ENCODE results near the gene ZNF724. TPM values are rescaled to one million over a fixed set of nuclear protein-coding genes. Genes with fewer than 3 reads are reported as not detected.

ZNF724 gene
- total RNA-seq, 2 experiments from 2014 or later = 27.2 to 34.6 TPM

GRCh38 chr19:23263870-23264590 lies 13.8 kb upstream of the ZNF724 start:
- Histone ChIP-seq H3K36me3 (ENCODE audit: insufficient read depth, low read length) (peaks cover 88% of the 10 kb centered on the region), H3K4me1 (ENCODE audit: insufficient read depth, low read length, poor library complexity, severe bottlenecking) (no peaks in the 10 kb centered on the region), H2AFZ (ENCODE audit: low read length) (no peak overlapping the region), H3K79me2 (ENCODE audit: insufficient read depth, low read depth, low read length) (no peaks in the 10 kb centered on the region), H3K4me2 (ENCODE audit: low read length) (no peak overlapping the region), H3K4me3 (ENCODE audit: low read depth, low read length, poor library complexity, severe bottlenecking) (no peak overlapping the region), H3K9me3 (ENCODE audit: low read length) (no peaks in the 10 kb centered on the region), H4K20me1 (ENCODE audit: insufficient read depth, low read length) (no peaks in the 10 kb centered on the region), H3K9me2 (ENCODE audit: insufficient read depth, low read length) (no peaks in the 10 kb centered on the region), H3K27ac (ENCODE audit: low read depth, low read length, poor library complexity, severe bottlenecking) (no peak overlapping the region)
- intact Hi-C loops (cut with micrococcal nuclease; ENCODE audit: unreplicated experiment) = no loop called here
- ChIA-PET CTCF (ENCODE audit: unreplicated experiment) (no interaction called here), POLR2A (no interaction called here)
- no peak for TF ChIP-seq CTCF (conservative IDR thresholded peaks at IDR 0.05; ENCODE audit: low read length)
- no peak for TF ChIP-seq EZH2phosphoT487 (IDR thresholded peaks at IDR 0.05; ENCODE audit: borderline replicate concordance, low read depth, low read length)
- BruUV-seq (replicated peaks) = no TSS peak
- DNase-seq (ENCODE audit: low spot score) = no peak

- no peak overlapping the region for H2AFZ ChIP-seq (ENCODE audit: low read length)
- CTCF ChIA-PET (ENCODE audit: unreplicated experiment) = no interaction called here
- TF ChIP-seq CTCF (conservative IDR thresholded peaks at IDR 0.05; ENCODE audit: low read length) (no peak), EZH2phosphoT487 (IDR thresholded peaks at IDR 0.05; ENCODE audit: borderline replicate concordance, low read depth, low read length) (no peak)
- DNase-seq (ENCODE audit: low spot score) = no peak
- no peak overlapping the region for H3K27ac ChIP-seq (ENCODE audit: low read depth, low read length, poor library complexity, severe bottlenecking)
- H3K4me2 ChIP-seq (ENCODE audit: low read length) = no peak overlapping the region
- no peaks in the 10 kb centered on the region for H4K20me1 ChIP-seq (ENCODE audit: insufficient read depth, low read length)
- H3K9me3 ChIP-seq (ENCODE audit: low read length) = no peaks in the 10 kb centered on the region
- no peak overlapping the region for H3K4me3 ChIP-seq (ENCODE audit: low read depth, low read length, poor library complexity, severe bottlenecking)
- no peaks in the 10 kb centered on the region for H3K9me2 ChIP-seq (ENCODE audit: insufficient read depth, low read length)
- BruUV-seq (replicated peaks) = no TSS peak
- no peaks in the 10 kb centered on the region for H3K4me1 ChIP-seq (ENCODE audit: insufficient read depth, low read length, poor library complexity, severe bottlenecking)
- POLR2A ChIA-PET = no interaction called here
- peaks cover 88% of the 10 kb centered on the region for H3K36me3 ChIP-seq (ENCODE audit: insufficient read depth, low read length)
- no peaks in the 10 kb centered on the region for H3K79me2 ChIP-seq (ENCODE audit: insufficient read depth, low read depth, low read length)
- intact Hi-C loops (cut with micrococcal nuclease; ENCODE audit: unreplicated experiment) = no loop called here
Measured at GRCh38 chr19:23263396-23263795, 13.2 kb upstream of the ZNF724 start.

- POLR2A ChIA-PET = no interaction called here
- Histone ChIP-seq H3K79me2 (ENCODE audit: insufficient read depth, low read depth, low read length) (no peaks in the 10 kb centered on the region), H3K4me2 (ENCODE audit: low read length) (no peak overlapping the region), H3K36me3 (ENCODE audit: insufficient read depth, low read length) (peaks cover 85% of the 10 kb centered on the region), H3K4me1 (ENCODE audit: insufficient read depth, low read length, poor library complexity, severe bottlenecking) (no peaks in the 10 kb centered on the region), H3K9me3 (ENCODE audit: low read length) (no peaks in the 10 kb centered on the region), H3K27ac (ENCODE audit: low read depth, low read length, poor library complexity, severe bottlenecking) (no peak overlapping the region), H3K9me2 (ENCODE audit: insufficient read depth, low read length) (no peaks in the 10 kb centered on the region), H4K20me1 (ENCODE audit: insufficient read depth, low read length) (no peaks in the 10 kb centered on the region), H3K4me3 (ENCODE audit: low read depth, low read length, poor library complexity, severe bottlenecking) (no peak overlapping the region), H2AFZ (ENCODE audit: low read length) (no peak overlapping the region)
- DNase-seq (ENCODE audit: low spot score) = no peak
- CTCF ChIA-PET (ENCODE audit: unreplicated experiment) = no interaction called here
- intact Hi-C loops (cut with micrococcal nuclease; ENCODE audit: unreplicated experiment) = no loop called here
- no peak for TF ChIP-seq EZH2phosphoT487 (IDR thresholded peaks at IDR 0.05; ENCODE audit: borderline replicate concordance, low read depth, low read length)
- TF ChIP-seq CTCF (conservative IDR thresholded peaks at IDR 0.05; ENCODE audit: low read length) = no peak
- no TSS peak for BruUV-seq (replicated peaks)
Measured at GRCh38 chr19:23262920-23263319, 12.7 kb upstream of the ZNF724 start.

Measured in OCI-LY7 (cell line).